NCI-H187 treated with DMSO at 0.1 percent for 48 hours (cell line): ENCODE data around the gene ERC2.

Source experiments
- DNase-seq: peaks from one replicate; lab custom pipeline; 2025; lab: John Stamatoyannopoulos, UW

The ERC2 gene

DNA sequence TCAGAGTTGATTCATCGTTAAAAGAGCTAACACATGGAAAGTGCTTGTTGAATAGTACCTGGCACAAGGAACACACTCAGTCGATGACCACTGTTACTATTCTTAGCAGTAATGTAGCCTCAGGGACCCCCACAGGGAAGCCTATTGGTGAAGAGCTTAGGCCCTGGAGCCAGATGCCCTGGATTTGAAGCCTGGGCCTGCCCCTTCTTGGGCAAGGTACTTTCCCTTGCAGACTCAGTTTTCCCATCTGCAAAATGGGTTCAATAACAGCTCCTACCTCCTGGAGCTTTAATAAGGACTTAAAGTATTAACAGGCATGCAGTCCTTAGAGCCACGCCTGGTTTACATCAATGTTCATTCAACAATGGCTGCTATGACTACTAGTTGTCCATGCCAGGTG is 884.2 kb downstream of the ERC2 start:
- DNase-seq: no peak

DNA sequence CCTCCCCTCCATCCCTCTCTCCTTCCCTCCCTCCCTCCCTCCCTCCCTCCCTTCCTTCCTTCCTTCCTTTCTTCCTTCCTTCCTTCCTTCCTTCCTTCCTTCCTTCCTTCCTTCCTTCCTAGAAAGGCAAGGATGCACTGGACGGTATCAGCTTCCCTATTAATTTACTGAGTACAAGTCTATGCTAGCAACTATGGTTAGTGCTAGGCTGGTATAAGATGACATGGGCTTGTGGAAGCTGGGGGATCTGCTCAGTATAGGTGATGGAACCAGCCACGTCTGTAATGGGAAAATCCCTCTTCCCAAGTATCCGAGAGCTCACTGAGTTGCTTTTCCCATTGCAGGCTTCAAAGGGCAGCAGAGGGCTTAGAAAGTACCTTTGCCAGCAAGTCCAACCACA is 884.8 kb downstream of the ERC2 start:
- DNase-seq: no peak

DNA sequence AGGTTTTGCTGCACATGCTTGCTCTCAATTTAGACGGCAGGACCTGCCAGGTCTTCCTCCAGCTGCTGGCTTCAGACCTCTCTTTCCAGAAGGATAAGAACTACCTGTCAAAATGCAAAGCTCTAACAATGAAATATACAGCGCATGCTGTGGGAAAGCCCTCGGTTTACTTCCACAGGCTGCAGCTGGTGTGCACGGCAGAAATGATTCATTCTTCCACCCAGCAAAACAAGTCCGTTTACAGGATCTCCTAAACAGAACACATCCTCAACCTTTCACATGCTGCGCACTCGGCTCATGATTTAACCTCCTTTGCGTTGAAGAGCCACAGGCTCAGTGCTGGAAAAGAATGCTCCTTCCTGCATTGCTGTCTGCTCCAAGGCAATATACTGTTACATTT is 888.8 kb downstream of the ERC2 start:
- no peak for DNase-seq

DNA sequence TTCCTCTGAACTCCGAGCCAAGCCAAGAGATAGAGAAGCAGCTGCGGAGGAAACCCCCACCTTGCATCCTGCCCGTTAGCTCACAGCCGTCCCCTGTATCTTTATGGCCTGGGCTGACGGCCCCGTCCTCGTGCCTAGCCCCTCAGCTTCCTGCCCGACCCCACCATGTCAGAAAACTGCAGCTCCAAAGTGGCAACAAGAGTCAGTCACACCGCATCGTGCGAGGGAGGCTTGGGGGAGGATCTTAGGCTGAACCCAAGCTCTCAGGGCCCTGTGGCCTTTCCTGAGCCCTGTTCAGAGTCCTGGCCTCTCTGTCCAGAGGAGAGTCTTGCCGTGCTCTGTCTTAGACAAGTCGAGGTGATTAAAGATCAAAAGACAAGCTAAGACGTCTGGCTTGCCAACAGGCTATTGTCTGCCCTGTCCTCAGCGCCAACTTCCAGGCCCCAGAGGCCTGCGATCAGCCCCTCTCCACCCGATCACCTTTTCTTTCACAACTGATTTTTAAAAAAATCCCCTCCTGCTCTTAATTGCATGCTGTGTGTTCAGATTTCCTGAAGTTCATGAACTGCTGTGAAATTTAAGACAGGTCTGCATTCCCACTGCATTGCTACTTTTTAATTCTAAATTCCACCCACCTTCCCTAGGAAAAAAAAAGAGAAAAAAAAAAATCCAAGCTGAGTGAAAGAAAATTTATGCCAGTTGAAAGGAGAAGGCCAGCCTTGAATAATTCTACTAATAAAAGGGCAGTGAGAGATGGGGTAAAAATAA is 891.5 kb downstream of the ERC2 start:
- DNase-seq: no peak

DNA sequence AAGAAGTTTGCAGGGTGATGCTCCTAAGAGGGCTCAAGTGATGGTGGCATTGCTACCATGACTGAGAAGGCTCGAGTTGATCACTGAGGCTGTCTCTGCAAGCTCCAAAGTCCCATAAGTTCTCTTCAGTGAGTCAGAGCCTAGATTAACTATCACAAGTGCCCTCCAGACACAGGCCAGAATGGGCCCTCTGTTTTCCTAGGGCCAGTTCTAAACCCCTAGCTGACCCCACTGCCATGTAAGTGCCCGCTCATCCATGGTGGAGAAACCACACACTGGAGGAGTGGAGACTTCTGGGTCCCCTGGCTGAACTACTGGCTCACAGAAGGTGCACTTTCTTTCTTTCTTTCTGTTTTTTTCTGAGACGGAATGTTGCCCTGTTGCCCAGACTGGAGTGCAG is 893.6 kb downstream of the ERC2 start:
- no peak for DNase-seq

DNA sequence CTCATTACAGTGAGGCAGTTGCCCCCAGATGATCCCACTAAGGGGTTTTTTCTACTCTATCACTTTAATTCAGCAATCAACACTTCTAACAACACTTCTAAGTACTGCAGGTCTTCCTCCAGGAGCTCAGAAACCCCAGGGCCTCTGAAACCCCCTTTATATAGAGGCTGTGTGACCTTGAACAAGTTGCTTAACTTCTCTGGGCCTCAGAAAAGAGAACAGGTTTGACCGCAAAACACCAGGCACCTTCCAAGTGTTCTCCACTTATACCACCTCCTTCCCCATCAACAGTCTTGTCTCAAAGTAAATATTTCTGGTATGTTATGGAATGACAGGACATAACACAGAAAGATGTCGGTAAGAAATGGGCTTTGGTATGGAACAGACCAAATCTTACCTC is 895.5 kb downstream of the ERC2 start:
- DNase-seq: no peak

DNA sequence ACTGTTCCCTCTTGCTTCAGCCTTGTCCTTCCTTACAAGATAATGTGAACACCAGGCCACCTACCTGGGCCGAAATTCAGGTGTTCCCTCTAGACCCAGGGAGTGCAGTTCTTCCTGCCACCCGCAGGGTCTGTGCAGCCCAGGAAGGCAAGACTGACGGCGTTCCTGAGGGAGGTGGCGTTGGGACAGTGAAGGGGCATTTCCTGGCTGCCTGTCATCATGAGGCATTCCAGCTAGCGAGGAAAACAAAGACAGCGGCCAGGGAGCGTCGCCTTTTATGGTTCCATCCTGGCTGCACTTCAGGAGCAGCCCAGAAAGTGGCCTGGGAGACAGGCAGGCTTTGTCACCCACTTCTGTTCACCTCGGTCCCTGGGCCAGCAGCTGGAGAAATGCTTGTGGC is 896.4 kb downstream of the ERC2 start:
- DNase-seq: no peak

DNA sequence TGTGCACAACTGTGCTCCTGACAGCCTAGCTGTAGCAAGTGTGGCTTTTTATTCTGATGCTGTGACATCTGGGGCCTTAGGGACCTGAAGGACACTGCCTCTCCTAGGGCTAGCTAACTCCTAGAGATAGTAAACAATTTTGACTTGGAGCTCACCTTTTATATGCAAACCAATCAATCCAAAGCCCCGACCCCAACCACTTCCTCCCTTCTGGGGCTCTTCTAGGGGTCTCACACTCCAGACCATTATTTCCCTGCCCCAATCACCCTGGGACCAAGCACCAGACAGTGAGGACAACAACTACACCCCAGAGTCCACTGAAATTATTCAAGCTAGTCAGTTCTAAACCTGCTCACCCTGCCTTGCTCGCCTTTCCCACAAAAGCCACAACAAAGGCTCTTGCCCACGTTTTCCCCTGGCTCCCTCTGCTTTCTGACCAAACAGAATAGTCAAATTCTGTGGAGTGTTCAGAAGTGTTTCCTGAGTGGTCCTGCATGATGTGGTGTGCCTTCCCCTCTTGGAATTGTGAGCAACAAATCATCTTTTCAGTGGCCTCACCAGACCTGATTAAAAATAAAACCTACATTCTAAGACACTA is 897.0 kb downstream of the ERC2 start:
- no peak for DNase-seq

DNA sequence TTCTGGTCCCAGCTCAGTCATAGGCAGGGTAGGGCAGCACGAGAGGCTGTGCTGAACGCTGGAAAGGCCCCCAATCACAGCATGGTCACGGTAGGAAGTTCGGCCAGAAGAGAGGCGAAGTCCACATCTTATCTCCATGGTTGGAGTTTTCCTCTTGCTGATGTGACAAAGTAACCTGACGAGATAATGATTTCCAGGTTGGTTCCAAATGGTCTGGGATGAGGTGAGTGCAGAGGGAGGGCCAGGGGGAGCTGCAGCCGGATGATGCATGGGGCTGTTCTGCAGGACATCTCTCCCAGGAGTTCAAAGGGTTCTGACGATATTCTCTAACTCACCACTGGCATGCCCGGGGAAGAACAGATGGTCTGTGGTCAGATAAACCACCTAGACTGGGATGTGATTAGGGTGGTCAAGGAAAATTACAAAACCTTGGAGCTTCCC is 898.0 kb downstream of the ERC2 start:
- no peak for DNase-seq

DNA sequence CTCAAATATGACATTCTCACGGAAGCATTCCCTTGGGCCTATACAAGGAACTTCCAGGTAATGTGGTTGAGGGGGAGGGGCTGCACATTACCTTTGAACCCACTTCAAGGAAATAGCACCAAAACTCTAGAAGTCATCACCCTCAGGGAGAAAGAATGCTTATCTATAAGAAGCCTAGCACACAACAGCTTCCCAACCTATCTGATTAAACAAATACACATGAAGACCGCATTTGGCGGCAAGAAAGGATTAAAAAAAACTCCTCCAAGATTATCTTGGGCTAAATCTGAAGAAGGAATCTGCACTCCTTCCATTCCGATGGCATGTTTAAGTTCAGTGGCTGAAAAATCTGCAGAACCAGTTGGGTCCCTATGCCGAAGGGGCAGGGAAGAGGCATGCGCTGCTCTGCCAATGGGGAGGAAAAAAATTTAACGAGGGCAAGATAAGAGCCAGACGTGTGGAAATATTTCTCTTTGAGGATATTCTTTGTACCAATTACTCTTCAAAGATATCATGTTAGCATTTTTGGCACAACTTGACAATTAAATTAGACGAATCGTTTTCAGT is 899.2 kb downstream of the ERC2 start:
- DNase-seq: no peak

DNA sequence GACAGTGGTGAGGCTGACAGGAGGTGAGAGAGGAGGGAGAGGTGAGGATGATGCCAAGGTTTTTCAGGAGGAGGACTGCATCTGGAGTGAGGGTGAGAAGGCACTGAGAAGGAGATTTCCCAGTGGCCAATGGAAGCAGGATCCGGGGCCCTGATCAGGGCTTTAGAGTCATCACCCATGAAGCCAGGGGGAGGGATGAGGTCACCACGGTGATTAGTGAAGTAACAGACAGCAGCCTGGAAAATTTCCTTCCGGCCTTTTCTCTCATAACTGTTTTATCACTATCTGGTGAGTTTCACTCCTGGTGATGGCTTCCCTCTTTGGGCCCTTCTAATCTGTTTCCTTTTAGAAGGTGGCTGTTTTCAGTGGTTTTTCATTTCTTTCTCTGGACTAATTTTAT is 900.7 kb downstream of the ERC2 start:
- DNase-seq: no peak

DNA sequence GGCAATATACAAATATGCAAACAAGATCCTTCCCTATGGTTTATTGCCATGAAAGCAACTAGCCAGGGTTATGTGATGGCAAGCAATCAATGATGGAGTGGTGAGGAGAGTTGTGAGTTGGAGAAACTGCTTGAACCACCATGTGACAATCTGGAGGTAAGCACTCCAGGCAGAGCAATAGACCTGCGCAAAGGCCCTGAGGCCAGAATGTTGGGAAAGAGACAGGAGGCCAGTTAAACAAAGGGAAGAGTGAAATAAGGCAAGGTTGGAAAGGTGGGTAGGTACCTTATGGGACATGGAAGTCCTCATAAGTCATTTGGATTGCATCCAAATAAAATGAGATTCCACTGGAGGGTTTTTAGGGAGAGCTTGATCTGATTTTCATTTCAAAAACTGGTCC is 901.1 kb downstream of the ERC2 start:
- no peak for DNase-seq

DNA sequence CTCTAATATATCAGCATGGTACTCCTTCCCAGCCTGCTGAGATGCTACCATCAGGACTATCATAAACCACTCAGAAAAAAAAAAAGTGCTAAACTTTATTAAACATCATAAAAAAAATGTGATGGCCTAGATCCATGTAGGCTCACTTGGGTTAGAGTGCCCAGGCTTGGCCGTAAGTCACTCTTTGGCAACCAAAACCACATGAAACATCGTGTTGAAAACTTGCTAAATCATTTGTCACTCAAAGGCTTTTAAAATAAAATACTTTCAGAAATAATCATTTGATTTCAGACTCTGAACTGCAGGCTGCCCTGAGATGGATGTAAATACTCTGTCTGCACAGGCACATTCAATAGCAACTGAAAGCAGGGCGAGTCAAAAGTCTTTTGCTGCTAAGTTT is 902.7 kb downstream of the ERC2 start:
- DNase-seq: no peak

DNA sequence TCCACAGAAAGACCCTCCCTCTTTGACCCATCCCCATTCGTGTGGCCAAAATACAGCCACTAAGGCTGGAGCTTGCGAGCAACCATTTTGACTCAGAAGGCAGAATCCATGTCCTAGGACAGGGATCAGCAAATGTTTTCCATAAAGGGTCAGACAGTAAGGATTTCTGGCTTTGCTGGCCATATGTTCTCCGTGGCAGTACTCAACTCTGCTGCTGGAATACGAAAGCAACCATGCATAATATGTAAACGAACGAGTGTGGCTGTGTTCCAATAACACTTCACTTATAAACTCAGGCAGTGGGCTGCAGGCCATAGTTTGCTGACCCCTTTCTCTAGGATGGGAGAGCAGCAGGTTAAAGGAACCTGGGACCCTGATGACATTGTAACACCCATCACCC is 903.5 kb downstream of the ERC2 start:
- no peak for DNase-seq

DNA sequence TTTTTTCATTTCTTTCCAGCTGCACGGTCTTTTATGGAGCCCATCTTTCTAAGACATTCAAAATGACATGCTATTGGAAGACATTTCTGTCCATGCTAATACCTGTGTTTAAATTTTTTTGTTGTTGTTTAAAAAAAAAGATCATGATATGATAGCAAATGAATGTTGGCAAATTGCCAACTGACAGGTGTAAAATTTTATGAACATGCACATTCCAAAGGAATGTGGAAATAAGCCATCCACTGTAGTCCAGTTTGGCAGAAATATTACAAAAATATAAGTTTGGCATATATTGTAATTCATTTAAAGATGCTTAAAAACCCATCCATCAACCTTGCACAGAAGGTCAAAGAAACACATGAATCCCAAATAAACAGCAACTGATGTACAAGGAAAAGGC is 905.6 kb downstream of the ERC2 start:
- no peak for DNase-seq

DNA sequence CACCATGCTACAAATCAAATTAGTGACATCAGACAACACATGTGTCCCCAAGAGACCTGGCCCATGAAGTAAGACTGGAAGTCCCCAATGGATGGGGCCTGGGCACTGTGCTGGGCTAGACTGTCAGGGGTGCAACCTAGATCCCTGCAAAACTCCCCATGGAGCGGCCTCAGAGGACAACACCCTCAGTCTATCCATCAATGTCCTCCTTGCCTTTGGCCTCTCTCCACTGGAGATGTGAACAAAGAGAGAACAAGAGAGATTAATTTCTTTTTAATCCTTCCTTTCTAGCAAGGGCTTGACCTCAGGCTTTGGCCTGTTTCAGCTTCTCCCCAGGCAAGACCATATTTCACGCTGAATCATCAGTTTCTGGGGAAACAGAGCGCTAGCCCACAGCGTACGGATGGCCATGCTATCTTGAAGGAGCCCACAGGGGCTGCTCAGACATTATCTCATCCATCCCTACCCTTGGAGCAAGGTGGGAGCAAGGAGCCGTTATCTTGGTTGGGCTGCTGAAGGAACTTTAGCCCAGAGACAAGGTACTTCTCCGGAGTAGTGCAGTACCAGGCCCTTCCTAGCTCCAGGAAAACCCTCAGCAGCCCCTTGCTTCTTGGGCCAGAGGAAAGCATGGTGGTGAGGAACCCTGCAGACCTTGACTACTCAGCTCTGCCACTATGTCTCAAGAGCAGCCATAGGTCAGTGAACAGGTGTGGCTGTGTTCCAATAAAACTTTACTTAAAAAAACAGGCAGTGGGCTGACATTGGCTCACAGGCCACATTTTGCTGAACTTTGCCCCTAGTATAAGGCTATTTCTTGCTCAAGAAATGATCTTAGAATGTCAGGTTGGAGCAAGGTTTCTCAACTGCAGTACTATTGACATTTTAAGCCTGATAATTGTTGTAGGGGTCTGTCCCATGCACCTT is 908.5 kb downstream of the ERC2 start:
- no peak for DNase-seq

DNA sequence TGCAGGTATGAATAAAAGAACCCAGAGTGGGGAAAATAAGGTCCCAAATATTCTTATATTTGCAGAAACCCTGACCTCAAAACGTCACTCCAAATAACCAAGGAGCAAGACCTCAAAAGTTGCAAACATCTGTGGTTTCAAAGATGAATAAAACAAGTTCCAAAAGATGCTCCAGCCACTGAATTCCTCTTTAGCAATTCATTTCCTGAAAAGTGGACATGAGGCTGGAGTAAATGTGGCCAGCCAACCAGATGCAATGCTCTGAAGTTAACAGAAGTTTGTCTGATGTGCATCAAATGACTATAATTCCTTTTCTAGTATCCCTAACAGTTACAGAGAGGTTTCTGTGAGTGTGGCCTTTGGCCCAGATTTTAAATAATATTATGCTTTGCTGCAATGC is 910.0 kb downstream of the ERC2 start:
- no peak for DNase-seq

DNA sequence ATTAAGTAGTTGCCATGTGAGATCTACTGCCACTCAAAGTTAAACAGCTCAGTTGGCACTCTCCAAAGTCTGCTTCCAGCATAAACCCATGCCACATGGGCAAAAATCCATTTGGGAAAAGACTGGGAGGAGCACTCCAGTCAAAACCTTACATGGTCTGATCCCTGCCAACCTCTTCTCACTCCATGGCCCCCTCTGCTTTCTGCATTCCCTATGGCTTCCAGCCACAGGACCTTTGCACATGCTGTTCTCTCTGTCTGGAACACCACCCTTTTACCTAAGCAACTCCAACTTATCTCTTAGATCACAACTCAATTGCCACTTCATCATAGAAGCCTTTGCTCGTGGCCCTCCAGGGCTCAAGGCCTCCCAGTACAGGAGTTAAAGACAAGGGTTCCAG is 910.7 kb downstream of the ERC2 start:
- no peak for DNase-seq

DNA sequence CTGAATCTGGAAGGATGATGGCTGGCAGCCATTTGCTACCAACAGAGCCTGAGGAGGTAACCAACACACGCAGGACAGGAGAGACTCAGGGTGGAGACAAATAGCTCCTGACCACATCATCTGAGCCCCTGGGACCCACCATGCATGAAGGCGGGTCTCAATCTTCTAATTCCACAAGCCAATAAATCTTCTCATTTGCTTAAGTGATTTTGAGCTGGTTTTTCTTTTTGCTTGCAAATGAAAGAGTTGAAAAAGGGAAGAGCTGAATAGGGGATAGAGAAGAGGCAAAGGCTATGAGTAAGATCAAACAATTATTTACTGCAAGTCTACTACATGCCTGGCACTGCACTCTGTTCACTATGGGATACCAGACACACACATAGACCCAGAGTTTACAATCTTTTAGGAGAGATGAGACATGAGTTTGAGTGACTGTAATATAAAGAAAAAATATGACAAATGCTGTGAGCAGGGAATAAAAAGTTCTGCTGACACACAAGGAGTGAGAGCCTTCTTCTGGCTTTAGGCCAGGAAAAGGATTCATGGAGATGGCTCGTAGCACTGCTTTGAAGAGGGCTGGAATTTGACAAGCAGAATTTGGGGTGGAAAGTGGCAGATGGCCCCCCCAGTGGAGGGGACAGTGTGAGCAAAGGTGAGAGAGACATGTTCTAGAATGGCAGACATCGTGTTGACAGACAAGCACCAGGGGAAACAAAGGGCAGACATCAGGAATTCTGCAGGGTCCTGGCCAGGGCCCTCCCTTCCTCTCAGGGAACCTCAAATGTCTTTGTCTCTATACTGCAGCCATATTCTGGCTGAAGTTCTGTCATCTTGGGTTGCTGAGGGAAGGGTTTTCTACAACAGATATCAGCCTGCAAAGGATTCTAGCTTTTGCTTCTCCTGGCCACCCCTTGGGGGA is 911.4 kb downstream of the ERC2 start:
- no peak for DNase-seq

DNA sequence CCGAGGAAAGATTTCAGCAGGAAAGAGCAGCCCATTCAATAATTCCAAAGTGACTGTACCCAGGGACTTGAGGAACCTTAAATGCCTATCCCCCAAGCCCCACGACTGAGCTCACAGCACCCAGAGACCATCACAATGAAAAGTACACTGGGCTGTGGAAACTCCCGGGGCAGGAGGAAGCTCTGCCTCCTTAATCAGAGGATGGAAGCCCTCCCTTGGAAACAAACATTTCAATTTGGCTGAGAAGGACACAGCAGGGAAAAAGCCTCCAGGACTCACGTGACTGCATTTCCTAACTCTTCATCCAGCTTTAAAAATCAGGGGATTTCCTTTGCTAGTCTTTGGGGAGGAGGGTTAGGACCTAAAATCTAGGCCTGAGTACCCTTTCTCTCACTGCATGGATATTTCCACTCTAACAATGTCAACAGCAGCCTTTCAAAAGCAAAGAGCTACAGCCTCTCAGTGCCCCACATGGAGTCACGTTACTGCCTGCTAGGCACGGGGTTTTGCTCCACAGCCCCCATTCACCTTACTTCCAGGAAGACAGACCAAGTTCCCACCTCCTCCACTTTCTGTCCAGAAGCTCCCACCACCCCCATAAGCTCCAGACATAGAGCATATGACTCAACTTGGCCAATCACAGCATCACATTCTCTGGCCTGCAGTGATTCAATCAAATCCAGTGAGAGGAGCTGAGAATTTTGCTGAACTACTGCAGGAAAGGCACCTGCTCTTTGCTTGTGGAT is 912.2 kb downstream of the ERC2 start:
- no peak for DNase-seq
